HFF-Myc (cell line): Measurements from ENCODE around the gene SLC22A3.
"Not testable (repeated sequence)": the region's sequence is repeated elsewhere in the genome, so short reads cannot be mapped to it uniquely, and the experiment has no call there.

Source experiments
- DNase-seq: peaks from one replicate; pipeline ENCODE4 v3.0.0-alpha.2; 2011; ENCODE audit warnings: low read depth; ENCODE audit errors: extremely low read depth
- H3K4me3 ChIP-seq: replicated peaks from 2 replicates; pipeline ENCODE4 v1.5.1; 2011; ENCODE audit warnings: low read depth, mild to moderate bottlenecking, control low read depth, low read length
- CTCF ChIP-seq: IDR thresholded peaks from 2 replicates; pipeline ENCODE4 v1.5.1; 2012; ENCODE audit warnings: mild to moderate bottlenecking, low read depth, low read length, control low read depth; ENCODE audit errors: missing control alignments

Gene SLC22A3

DNA sequence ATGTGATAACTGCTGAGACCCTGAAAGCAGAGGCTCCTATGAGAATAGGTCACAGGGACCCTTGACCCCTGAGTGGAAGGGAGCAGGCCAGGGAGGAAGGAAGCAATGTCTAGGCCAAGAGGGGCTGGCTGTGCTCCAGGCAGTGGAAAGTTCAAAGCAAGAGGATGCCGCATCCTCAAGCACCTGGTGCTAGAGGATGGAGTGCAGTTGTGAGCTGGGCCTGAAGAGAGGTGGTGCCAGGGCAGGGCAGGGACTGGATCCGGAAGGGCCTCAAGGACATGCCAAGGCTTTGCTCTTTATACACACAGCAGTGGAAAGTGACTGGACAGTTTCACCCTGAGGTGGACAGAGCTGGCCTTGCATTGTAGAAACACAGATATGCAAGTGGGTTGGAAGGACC is 97.0 kb downstream of the SLC22A3 start:
- H3K4me3 ChIP-seq = no peak overlapping the region
- no peak for TF ChIP-seq CTCF
- no peak for DNase-seq

DNA sequence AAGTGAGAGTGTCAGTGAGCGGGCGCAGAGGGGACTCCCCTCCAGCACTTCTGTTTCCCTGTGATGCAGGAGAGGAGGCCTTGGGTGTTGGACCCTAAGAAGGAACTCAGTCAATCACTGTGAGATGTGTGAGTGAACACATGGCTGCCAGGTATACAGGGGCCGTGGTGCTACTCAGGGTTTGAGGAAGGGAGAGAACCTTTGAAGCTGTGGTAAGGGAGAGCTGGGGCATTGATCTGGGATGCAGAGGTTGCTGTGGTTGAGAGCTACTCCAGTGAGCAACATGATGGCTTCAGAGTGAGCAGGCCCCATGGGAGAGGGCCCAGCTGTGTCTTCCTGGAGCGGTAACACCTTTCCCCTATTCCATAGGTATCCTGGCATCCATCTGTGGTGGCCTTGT is 99.2 kb downstream of the SLC22A3 start:
- no peak overlapping the region for H3K4me3 ChIP-seq
- TF ChIP-seq CTCF = no peak
- DNase-seq = no peak

DNA sequence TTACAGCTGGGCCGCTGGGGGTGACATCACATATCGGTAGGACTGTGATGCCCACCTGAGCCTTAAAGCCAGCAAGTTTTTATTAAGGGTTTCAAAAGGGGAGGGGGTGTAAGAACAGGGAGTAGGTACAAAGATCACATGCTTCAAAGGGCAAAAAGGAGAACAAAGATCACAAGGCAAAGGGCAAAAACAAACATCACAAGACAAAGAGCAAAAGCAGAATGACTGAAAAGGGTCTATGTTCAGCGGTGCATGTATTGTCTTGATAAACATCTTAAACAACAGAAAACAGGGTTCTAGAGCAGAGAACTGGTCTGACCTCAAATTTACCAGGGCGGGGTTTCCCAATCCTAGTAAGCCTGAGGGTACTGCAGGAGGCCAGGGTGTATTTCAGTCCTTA is 101.6 kb downstream of the SLC22A3 start:
- DNase-seq, H3K4me3 ChIP-seq: not testable (repeated sequence)

- TF ChIP-seq CTCF = no peak
- H3K4me3 ChIP-seq = no peak overlapping the region
- no peak for DNase-seq
Observed at GRCh38 chr6:160450849-160451248, 102.7 kb downstream of the SLC22A3 start.

DNA sequence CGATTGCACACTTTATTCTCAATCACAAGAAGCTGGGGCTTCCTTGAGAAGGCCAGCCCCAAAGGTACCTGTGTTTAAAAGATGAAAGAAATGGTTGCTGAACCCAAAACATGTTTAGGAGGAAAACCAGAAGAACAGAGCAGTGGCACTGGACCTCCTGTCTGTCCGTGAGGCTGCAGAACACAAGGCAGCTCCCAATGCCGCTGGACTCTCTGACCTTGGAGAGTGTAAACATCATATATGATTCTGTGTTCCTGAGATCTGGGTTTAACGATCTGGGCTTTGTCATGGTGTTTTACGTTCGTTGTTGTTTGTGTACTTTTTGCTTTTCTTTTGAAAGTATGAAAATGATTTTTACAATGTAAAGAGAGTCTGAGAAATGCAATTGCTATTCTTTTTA is 106.1 kb downstream of the SLC22A3 start:
- H3K4me3 ChIP-seq = no peak overlapping the region

GRCh38 chr6:160455081-160455480 is 106.9 kb downstream of the SLC22A3 start:
- H3K4me3 ChIP-seq = no peak overlapping the region
- TF ChIP-seq CTCF = no peak
- no peak for DNase-seq

More for the DNA sequence above, 106.1 kb downstream of the SLC22A3 start:
- DNase-seq = no peak
- TF ChIP-seq CTCF = no peak

DNA sequence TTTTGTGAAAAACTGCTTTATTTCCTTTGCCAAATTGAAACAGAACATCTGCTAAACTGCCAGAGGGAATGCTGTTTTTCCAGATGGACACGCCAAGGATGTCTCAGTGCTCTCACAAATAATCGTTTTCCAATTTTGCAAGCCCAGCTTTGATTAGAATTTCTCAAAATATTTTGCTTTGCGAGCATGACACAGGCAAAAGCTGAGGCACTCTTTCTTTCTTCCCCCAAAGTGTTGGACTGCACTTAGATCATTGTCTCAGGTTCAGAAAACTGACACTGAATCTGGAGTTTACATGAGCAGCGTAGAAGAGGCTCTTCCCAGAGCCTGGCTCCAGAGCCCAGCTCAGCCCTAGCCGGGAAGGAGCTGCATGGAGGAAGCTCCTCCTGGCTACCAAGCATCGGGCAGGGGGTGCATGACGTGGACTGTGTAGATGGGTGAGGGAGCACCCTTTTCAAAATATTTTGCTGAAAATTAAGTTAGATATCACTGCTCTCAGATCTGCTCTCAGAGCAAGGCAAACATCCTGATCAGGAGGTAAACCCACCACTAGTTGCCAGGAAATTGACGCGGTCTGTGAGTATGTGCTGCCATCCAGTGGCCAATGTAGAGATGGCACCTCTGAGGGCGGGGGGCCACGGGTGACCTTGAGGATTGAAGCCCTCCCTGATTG is 107.5 kb downstream of the SLC22A3 start:
- peak; percentile 86 for TF ChIP-seq CTCF
- no peak for DNase-seq
- peak overlapping the region; percentile 12; the same call in 1 of the 2 replicates for H3K4me3 ChIP-seq
